ENCODE results near the gene CCL28. TPM values are rescaled to one million over a fixed set of nuclear protein-coding genes. Genes with fewer than 3 reads are reported as not detected.
"Not testable (repeated sequence)": the region's sequence is repeated elsewhere in the genome, so short reads cannot be mapped to it uniquely, and the experiment has no call there.

CCL28 gene
- total RNA-seq, 2 donors from 2014 or later, result 97.0 to 144 TPM

DNA sequence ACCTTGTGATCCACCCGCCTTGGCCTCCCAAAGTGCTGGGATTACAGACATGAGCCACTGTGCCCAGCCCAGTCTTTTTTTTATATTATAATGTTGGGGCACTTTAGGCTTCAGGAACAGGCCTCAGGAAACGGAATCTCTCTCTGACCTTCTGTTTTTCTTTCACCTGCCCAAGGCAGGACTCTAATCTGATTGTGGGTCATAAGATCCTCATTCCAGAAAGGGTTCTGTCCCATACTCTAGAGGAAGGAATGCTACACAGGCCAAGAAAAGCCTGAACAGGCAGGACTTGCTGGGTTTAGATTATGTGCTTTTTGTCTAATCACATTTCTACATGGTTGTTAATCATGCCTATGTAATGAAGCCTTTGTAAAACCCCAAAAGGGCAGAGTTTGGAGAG, 1.8 kb upstream of the CCL28 start:
- DNase-seq (no peak), ATAC-seq (no peak)
- intact Hi-C loops (cut with DNase I, micrococcal nuclease), result no loop called here

DNA sequence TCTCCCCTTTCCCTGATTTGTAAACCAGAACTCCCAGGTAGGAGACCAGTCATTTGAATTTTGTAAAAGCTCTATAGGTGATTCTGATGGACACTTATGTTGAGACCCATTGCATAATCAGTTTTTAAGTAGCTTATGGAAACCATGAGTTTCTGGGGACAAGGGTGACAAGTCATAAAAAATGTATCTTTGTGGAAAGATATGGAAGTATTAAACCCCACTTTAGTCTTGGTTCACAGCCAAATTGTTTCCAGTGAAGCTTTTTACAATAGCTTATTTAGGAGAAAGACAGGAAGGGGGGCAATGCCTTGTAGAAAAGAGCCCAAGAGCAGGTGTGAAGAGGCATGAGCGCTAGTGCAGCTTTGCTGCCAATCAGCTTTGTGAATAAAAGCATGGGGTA, 453 bp upstream of the CCL28 start:
- DNase-seq (no peak), ATAC-seq (no peak)
- intact Hi-C loops (cut with DNase I, micrococcal nuclease), result no loop called here

DNA sequence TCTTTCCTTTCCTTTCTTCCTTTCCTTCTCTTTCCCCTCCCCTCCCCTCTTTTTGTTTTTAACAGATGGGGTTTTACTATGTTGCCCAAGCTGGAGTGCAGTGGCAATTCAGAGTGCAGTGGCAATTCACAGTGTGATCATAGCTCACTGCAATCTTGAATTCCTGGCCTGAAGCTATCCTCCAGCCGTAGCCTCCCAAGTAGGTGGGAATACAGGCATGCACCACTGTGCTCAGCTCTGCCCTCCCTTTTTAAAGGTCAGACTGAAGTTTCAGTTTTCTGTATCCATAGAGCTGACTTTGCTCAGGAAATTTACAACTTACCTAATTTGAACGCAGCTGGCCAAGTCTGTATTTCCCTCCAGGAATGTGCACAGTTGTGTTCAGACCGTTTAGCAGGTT, 696 bp downstream of the CCL28 start:
- peak; percentile 64 for ATAC-seq
- intact Hi-C loops (cut with DNase I, micrococcal nuclease), result no loop called here
- DNase-seq, result peak in 1 of 2 donors; percentile 61

DNA sequence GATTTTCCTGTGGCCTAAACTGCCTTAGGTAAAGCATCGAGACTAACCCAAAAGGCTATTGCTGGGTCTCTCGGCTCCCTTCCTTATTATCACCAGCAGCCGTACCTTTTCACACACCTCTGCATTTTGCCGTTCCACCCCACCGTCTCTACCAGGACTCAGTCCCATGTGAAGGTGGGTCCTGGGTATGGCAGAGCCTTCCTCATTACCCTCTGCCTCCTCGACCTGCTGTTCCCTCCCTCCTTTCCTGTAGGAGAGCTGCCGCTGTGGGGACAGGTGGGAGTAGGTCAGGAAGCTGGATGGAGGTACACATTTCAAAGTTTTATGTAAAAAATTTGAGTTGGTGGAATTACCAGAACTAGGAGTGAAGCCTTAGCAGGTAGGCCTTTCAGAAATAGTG, 1.8 kb downstream of the CCL28 start:
- ATAC-seq (peak; percentile 33), DNase-seq (peak in 1 of 2 donors; percentile 30)
- intact Hi-C loops (cut with DNase I, micrococcal nuclease), result no loop called here

DNA sequence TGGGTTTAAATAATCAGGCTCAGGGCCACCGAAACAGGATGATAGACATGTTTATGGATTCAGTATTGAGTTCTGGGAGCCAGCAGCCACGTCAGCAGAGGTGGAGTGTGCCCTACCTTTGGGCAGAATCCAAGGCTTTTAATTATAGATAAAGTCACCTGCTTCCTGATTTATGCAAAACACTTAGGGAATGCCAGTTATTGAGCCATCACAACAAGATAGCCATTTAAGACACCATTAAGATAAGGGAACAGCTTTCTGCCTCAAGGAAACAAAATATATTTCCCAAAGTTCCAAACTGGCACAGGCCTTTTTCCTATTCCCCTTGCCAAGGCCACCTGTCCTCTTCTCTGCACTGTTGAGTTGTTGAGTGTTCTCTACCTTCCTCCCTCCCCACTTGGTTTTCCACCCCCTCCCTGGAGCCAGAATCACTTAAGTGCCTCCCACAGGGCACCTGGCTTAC, 2.4 kb downstream of the CCL28 start:
- peak; percentile 82 to 84 for DNase-seq
- intact Hi-C loops (cut with DNase I, micrococcal nuclease), result no loop called here
- peak; percentile 77 for ATAC-seq

DNA sequence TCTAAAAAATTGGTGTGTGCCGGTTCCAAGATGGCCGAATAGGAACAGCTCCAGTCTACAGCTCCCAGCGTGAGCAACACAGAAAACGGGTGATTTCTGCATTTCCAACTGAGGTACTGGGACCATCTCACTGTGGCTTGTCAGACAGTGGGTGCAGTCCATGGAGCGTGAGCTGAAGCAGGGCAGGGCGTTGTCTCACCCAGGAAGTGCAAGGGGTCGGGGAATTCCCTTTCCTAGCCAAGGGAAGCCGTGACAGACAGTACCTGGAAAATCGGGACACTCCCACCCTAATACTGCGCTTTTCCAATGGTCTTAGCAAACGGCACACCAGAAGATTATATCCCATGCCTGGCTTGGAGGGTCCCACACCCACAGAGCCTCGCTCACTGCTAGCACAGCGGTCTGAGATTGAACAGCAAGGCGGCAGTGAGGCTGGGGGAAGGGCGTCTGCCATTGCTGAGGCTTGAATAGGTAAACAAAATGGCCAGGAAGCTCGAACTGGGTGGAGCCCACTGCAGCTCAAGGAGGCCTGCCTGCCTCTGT, 9.6 kb downstream of the CCL28 start:
- DNase-seq; intact Hi-C loops (cut with DNase I, micrococcal nuclease): not testable (repeated sequence)
- ATAC-seq, result peak; percentile 57

DNA sequence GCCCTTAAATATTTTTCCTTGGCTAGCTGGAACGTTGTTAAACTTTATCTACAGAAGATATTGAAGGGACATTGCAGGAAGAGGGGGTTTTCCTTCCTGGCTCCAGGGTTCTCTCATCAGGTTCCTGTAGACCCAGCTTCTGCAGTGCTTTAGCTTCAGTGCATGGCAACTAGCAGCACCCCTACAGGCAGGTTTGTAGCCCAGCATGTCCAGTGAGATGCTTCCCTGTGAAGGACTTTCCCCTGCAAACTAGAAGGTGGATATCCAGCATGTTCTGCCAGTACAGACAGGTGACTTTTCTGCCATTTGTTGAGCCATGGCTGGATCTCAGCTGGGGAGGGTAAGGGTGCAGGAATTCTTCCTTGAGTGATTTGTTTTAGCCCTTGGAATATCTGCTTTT, 10.4 kb downstream of the CCL28 start:
- intact Hi-C loops (cut with DNase I, micrococcal nuclease), result no loop called here
- ATAC-seq, result peak; percentile 52

DNA sequence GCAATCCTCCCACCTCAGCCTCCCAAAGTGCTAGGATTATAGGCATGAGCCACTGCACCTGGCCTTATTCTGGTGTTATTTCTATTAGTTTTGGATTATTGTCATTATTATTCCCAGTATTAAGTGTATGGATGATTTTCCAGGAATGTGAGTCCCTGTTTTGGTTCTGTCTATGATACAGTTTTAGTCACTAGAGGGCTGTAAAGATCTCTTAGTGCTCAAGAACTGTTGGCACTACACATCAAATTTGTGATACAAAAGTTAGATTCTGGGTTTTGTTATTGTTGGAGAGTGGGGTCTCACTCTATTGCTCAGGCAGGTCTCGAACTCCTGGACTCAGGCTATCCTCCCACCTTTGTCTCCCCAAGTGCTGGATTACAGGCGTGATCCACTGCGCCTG, 12.1 kb downstream of the CCL28 start:
- intact Hi-C loops (cut with DNase I, micrococcal nuclease), result no loop called here
- no peak for ATAC-seq
- no peak for DNase-seq

More for the DNA sequence above, 10.4 kb downstream of the CCL28 start:
- no peak for DNase-seq

DNA sequence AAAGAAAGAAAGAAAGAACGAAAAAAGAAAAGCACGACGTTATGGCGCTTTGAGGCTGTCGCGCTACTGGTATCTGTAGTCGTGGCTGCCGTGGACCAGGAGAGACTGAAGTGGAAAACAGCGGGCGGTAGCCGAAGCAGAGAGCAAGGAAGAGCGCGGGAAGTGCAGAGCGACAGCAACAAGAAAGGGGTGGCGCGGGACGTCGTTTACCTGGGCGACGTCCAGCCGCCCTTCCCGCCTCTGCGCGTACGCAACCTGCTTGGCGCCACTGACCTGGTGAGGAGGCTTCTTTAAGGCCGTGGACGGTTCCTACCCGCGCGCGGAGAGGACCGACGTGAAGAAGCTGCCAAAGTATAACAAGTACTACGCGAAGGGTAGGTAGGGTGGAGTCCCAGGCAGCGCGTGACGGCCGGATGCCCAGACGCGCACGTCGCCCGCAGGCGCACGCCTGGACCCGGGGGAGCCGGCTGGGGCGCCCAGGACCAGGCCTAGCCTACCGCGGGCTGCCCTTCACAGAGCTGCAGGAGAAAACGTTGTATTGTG, 15.4 kb downstream of the CCL28 start:
- ATAC-seq (peak; percentile 90), DNase-seq (peak; percentile 51 to 69)
- intact Hi-C loops (cut with DNase I, micrococcal nuclease), result no loop called here

DNA sequence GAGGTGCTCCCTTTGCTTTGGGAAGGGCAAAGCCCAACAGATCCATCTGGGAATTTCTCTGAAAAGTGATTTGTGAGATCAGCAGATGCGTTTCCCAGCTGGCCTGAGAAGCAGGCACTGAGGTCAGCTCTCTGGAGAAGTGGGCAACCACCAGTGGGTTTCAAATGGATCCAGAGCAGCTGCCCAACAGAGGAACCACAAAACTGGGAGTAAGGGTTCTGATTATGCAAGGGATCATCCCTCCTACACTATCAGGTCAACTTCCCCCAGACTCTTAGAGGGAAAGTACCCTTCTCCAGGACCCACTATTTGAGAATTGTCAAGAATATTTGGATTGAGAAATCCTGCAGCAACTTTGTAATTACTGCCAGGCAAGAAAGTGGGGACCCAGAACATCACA, 21.7 kb downstream of the CCL28 start:
- ATAC-seq (no peak), DNase-seq (no peak)
- intact Hi-C loops (cut with DNase I, micrococcal nuclease), result no loop called here

DNA sequence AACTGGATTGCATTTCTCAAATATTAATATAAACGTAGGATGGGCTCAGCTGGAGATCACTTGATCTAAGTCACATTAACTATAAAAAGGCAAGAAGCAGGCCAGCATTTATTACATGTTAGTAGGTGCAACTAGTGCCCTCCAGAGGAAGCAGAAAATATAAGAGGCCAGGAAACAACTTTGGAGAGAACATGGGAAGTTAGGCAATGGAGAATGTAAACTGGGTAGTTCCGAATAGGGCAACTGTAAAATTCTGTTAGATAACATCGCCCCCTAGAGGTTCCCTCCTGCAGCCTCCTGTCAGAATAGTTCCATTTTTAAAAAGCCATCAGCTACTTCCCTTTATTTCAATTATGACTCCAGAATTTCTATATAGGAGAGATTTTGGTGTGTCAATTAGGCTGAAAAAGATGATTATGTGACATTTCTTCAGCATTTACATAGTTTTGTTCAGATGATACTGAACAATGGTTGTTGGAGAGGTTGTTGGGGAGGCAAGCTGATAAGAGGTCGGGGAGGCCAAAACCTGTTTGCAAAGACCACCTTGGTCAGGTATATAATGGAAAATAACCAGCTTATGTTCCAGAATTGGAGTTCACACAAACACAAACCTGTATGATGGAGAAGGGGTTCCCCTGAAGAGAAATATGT, 22.4 kb downstream of the CCL28 start:
- ATAC-seq (peak; percentile 89), DNase-seq (peak in 1 of 2 donors; percentile 51)
- intact Hi-C loops (cut with DNase I, micrococcal nuclease), result no loop called here

DNA sequence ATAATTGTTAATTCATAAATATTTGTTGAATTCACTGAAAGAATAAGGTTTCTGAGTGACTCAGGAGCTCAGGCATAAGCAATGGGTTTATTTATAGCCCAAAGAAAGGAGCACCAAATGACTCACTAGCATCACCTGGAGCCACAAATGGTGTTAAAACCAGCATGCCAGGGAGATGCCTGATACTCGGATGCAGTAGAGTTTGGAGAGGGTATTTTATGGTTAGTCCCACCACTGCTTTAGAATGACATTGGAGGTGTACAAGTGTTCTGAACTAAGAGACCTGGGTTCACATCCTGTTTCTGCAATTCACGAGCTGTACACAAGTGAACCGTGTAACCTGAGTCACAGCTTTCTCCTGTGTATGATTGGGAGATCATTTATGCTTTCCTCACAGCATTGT, 25.2 kb downstream of the CCL28 start:
- ATAC-seq, result no peak
- no peak for DNase-seq
- intact Hi-C loops (cut with DNase I, micrococcal nuclease), result no loop called here

DNA sequence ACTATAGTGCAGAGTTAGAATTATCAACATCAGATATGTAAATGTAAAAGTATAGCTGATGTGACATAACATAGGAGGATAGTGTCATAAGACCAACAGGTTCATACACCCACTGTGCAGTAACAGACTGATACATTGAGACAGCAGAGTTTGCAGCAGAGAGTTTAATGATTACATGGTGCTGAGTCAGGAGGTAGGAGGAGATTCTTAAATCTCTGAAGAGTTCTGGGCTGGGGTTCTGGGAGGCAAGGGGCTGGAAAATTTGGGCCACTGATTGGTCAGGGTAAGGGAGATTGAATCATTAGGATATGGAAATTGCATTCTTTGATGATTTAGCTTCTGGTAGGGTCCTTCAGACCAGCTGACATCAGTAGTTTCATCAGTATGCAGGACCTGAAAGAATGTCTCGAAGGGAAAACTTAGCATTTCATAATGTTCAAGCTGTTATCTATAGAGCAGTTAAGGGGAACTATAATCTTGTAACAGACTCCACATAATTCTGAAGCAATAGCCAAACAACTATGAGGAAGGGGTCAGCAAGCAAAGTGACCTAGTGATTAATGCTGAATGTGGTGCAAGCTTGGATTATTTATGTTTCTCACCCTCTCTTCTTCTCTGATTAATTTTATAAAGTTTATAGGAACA, 35.6 kb downstream of the CCL28 start:
- intact Hi-C loops (cut with DNase I, micrococcal nuclease), result no loop called here
- DNase-seq (no peak), ATAC-seq (no peak)

DNA sequence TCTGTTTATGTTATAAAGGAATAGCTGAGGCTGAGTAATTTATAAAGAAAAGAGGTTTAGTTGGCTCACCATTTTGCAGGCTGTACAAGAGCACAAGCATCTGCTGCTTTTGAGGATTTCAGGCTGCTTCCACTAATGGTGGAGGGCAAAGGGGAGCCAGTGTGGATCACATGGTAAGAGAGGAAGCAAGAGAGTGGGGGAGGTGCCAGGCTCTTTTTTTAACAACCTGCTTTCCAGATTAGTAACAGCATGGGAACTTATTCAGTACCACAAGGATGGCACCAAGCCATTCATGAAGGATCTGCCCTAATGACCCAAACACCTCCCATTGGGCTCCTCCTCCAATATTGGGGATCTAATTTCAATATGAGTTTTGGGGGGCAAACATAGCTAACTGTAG, 40.4 kb downstream of the CCL28 start:
- ATAC-seq (no peak), DNase-seq (no peak)
- intact Hi-C loops (cut with DNase I, micrococcal nuclease), result no loop called here

DNA sequence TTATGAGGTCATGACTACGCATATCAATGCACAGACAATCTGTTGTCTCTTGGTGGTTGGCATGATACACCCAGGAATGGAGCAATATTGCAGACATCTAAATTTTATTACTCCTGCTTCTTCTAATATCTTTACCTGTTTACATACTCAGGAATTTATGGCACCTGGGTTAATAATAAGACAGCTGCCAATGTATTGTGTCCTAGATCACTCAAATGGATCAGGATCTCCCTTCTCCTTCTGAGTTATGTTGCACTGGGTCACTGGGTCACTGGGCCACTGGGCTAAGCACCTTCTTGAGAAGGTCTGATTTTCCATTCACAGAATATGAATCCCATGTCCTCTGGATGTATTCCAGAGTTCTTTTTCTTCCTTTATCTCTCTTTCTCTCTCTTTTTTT, 41.8 kb downstream of the CCL28 start:
- intact Hi-C loops (cut with DNase I, micrococcal nuclease), result no loop called here
- peak; percentile 55 for ATAC-seq

DNA sequence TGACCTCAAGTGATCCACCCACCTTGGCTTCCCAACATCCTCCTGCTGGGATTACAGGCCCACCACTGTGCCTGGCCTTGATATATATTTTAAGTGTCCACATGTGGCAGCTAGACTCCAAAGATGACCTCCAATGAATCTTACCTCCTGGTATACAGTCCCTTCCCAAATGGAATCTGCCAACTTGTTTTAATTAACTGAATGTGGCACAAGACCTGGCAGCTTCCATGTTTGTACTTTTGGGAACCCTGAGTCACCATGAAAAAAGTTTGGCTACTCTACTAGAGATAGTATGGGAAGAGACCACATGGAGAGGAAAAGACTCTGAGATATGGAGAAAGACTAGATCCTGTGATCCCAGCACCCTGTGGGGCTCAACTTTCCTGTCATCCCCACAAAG, 42.5 kb downstream of the CCL28 start:
- no peak for ATAC-seq
- no peak for DNase-seq
- intact Hi-C loops (cut with DNase I, micrococcal nuclease), result no loop called here

More for the DNA sequence above, 41.8 kb downstream of the CCL28 start:
- no peak for DNase-seq

DNA sequence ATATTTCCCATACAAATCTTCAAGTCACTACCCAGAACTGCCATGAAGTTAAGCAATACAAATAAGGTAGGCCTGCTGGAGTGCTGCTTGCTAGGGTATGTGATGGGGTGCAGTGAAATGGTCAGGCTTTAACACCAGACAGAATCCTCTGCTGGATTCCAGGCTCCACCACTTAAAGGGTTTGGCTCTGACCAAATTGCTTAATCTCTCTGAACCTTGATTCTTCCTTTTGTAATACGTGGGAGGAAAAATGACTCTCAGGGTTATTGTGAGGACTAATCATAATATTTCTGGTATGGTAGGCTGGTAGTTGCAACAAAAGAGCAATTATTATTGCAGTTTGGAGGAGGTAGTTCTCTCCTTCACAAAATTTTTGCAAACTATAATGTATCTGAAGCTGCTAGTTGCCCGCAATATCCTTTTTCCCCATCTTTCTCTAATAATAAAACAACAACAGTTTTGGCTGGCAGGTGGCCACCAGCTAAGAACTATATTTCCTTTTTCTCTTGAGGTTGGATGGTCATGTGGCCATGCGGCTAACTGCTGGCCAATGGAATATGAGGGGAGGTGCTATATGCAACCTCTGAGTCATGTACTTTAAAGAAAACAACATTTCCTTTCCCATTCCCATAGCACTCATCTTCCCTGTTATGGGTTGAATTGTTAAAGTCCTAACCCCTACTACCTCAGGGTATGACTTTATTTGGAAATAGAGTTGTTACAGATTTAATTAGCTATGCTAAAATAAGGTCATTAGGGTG, 44.1 kb downstream of the CCL28 start:
- ATAC-seq (no peak), DNase-seq (no peak)
- intact Hi-C loops (cut with DNase I, micrococcal nuclease), result no loop called here

DNA sequence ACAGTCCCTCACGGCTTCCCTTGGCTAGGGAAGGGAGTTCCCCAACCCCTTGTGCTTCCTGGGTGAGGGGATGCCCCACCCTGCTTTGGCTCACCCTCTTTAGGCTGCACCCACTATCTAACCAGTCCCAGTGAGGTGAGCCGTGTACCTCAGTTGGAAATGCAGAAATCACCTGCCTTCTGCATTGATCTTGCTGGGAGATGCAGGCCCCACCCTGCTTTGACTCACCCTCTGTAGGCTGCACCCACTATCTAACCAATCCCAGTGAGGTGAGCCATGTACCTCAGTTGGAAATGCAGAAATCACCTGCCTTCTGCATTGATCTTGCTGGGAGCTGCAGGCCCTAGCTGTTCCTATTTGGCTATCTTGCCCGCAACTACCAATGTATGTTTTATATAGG, 44.7 kb downstream of the CCL28 start:
- ATAC-seq, result peak; percentile 34

DNA sequence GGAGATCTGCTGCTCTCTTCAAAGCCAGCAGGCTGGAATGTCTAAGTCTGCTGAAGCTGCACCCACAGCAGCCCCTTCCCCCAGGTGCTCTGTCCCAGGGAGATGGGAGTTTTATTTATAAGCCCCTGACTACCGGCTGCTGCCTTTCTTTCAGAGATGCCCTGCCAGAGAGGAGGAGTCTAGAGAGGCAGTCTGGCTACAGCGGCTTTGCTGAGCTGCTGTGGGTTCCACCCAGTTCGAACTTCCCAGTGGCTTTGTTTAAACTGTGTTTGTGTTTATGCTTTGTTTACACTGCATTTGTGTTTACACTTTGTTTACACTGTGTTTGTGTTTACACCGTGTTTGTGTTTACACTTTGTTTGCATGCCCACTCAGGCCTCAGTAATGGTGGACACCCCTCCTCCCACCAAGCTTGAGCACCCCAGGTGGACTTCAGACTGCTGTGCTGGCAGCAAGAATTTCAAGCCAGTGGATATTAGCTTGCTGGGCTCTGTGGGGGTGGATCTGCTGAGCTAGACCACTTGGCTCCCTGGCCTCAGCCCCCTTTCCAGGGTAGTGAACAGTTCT, 45.4 kb downstream of the CCL28 start:
- intact Hi-C loops (cut with DNase I, micrococcal nuclease); ATAC-seq; DNase-seq: not testable (repeated sequence)

More for the DNA sequence above, 44.7 kb downstream of the CCL28 start:
- intact Hi-C loops (cut with DNase I, micrococcal nuclease), result no loop called here
- no peak for DNase-seq

Measured in left colon (tissue), 2 donors.